GM12878 (cell line): Measurements from ENCODE around the gene AKAP8.

Experiments
- CBX5 ChIP-seq: sonication (generic); IDR thresholded peaks from 2 replicates; pipeline ENCODE4 v1.6.1; 2016; ENCODE audit warnings: low read depth, moderate library complexity, mild to moderate bottlenecking, inconsistent platforms
- CTCF ChIP-seq, 3 experiments: IDR thresholded peaks in 2 of 3; conservative IDR thresholded peaks in 1 of 3; 2 replicates each; pipeline ENCODE4 v1.5.1; 2011; ENCODE audit warnings: low read depth in 3 of 3, low read length in 3 of 3, mild to moderate bottlenecking in 3 of 3, control low read depth in 2 of 3, moderate library complexity in 2 of 3, inconsistent platforms in 1 of 3, mixed read lengths in 1 of 3; ENCODE audit not compliant: control insufficient read depth in 2 of 3, insufficient read depth in 1 of 3; ENCODE audit errors: extremely low read depth in 1 of 3
- ELK1 ChIP-seq: IDR thresholded peaks from 2 replicates; pipeline ENCODE4 v1.6.1; 2012; ENCODE audit warnings: low read depth, low read length, improper control_type of control experiment
- EZH2 ChIP-seq: IDR thresholded peaks from 2 replicates; pipeline ENCODE4 v1.6.1; 2012; ENCODE audit warnings: low read depth, mild to moderate bottlenecking, control low read depth, inconsistent platforms, low read length, borderline replicate concordance; ENCODE audit not compliant: control insufficient read depth
- NBN ChIP-seq: fragments of 450-650 bp; IDR thresholded peaks from 2 replicates; pipeline ENCODE4 v1.6.1; 2016
- ZNF207 ChIP-seq: fragments of 450-650 bp; IDR thresholded peaks from 2 replicates; pipeline ENCODE4 v1.6.1; 2014; ENCODE audit warnings: antibody characterized with exemption, mild to moderate bottlenecking, borderline replicate concordance
- ZNF274 ChIP-seq: IDR thresholded peaks from one replicate; pipeline ENCODE4 v1.8.0; 2011; ENCODE audit not compliant: insufficient read length, insufficient read depth

GRCh38 chr19:15304140-15304705 lies 75.4 kb downstream of the AKAP8 start:
- TF ChIP-seq CTCF (IDR thresholded peaks at IDR 0.05 in 2 of 3, conservative IDR thresholded peaks at IDR 0.05 in 1 of 3; ENCODE audit: control insufficient read depth in 2 of 3, extremely low read depth in 1 of 3, insufficient read depth in 1 of 3, low read depth in 3 of 3, low read length in 3 of 3) (no peak), ZNF207 (no peak), ZNF274 (no peak), ELK1 (no peak), CBX5 (no peak), NBN (no peak), EZH2 (no peak)
